Fibroblast of pulmonary artery (primary cell): Measurements from ENCODE around the gene NRG2.
A peak's percentile ranks its signal among the peaks of the same experiment; 100 is the strongest.

Source experiments
- DNase-seq: peaks from one replicate; pipeline ENCODE4 v3.0.0-alpha.2; 2010; ENCODE audit warnings: low read depth
- H3K4me3 ChIP-seq: replicated peaks from 2 replicates; pipeline ENCODE4 v1.5.1; 2011; ENCODE audit warnings: low read depth, mild to moderate bottlenecking, control low read depth, low read length, moderate library complexity
- CTCF ChIP-seq: IDR thresholded peaks from 2 replicates; pipeline ENCODE4 v1.5.1; 2011; ENCODE audit warnings: mild to moderate bottlenecking, control low read depth, low read length, inconsistent platforms; ENCODE audit errors: missing control alignments

Gene NRG2

DNA sequence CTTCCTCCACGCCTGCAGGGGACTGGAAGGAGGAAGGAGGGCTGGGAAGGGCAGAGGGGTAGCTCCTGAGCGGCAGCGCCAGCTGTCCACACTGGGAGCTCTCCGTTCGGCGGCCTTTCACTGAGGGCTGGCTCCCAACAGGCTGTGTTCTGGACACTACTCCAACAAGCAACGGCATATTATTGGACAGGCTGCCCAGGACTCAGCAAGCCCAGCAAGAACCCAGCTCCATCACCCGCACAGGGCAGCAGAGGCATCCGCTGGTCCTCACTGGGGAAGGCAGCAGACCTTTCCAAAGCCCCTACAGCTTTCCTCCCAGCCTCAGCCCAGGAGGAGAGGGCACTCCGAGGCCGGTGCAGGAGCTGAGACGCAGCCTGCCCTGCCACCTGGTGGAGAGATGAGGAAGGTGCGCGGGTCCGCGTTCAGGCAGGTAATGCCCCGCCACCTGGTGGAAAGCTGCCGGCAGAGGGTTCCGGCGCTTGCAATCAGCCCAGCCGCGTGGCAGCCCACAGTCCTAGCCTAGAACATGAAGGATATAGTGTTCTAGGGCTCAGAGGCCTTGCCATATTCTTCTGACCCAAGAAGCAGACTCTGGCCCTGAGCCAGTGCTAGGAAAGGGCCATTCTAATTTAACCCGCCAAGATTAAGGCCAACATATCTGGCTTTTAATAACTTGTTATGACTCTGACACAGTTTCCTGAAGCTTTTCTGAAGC lies 74.4 kb downstream of the NRG2 start:
- H3K4me3 ChIP-seq, result no peak overlapping the region
- peak; percentile 67 for DNase-seq
- TF ChIP-seq CTCF, result peak; percentile 98

GRCh38 chr5:139967353-139967752 lies 75.7 kb downstream of the NRG2 start:
- DNase-seq, result no peak
- TF ChIP-seq CTCF, result no peak
- no peak overlapping the region for H3K4me3 ChIP-seq

DNA sequence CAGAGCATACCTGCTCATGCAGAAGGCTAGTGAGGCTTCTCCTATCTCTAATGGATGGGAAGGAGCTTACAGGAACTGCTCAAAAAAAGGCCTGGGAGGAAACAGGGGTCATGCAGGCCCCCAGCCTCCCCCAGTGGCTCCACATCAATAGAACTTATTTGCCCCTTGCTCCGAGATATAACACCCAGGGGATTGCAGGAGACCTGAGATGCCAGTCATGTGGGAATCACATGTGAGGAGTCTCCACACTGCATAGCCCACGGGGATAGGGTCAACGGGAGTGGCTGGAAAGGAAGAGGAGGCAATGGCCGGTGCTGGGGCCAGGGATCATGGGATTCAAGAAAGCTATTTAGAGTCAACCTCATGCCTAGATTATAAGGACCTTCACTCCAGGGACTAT lies 76.2 kb downstream of the NRG2 start:
- no peak for DNase-seq
- TF ChIP-seq CTCF, result no peak
- H3K4me3 ChIP-seq, result no peak overlapping the region

- DNase-seq, result no peak
- TF ChIP-seq CTCF, result no peak
- no peak overlapping the region for H3K4me3 ChIP-seq
Measured at GRCh38 chr5:139964994-139965565, 78.0 kb downstream of the NRG2 start.

GRCh38 chr5:139964266-139964993 lies 78.7 kb downstream of the NRG2 start:
- DNase-seq, result no peak
- no peak for TF ChIP-seq CTCF
- H3K4me3 ChIP-seq, result no peak overlapping the region

- TF ChIP-seq CTCF, result no peak
- no peak overlapping the region for H3K4me3 ChIP-seq
- no peak for DNase-seq
Measured at GRCh38 chr5:139962445-139962844, 80.7 kb downstream of the NRG2 start.
